ENCODE measurements around the gene PLCH1.

DNA sequence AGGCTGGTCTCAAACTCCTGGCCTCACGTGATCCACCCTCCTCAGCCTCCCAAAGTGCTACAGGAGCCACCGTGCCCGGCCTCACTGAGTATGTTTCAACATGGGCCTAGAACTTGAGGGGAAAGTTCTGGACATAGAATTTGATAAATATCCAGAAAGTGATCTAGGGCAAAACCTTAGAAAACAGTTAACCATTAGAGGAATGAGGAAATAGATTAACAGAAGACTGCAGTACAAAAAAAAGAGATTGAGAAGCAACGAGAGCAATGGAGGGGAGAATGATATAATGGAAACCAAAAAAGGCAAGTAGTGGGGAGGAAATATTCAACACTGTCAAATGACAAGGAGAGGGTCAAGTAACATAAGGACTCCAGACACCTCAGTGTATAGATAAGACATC is 191.5 kb downstream of the PLCH1 start:
- TF ChIP-seq ZC3H10 (CRISPR knock-in tag; IDR thresholded peaks at IDR 0.05) = no peak
- TF ChIP-seq, protein P1, sequence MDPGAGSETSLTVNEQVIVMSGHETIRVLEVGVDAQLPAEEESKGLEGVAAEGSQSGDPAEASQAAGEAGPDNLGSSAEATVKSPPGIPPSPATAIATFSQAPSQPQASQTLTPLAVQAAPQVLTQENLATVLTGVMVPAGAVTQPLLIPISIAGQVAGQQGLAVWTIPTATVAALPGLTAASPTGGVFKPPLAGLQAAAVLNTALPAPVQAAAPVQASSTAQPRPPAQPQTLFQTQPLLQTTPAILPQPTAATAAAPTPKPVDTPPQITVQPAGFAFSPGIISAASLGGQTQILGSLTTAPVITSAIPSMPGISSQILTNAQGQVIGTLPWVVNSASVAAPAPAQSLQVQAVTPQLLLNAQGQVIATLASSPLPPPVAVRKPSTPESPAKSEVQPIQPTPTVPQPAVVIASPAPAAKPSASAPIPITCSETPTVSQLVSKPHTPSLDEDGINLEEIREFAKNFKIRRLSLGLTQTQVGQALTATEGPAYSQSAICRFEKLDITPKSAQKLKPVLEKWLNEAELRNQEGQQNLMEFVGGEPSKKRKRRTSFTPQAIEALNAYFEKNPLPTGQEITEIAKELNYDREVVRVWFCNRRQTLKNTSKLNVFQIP (CRISPR knock-in tag; IDR thresholded peaks at IDR 0.05; ENCODE audit: borderline replicate concordance, low read depth) = no peak
- TF ChIP-seq RARB (CRISPR knock-in tag; IDR thresholded peaks at IDR 0.05) = no peak
- no peak for TF ChIP-seq BACH2 (CRISPR knock-in tag; IDR thresholded peaks at IDR 0.05; ENCODE audit: borderline replicate concordance)
- TF ChIP-seq, protein P2, sequence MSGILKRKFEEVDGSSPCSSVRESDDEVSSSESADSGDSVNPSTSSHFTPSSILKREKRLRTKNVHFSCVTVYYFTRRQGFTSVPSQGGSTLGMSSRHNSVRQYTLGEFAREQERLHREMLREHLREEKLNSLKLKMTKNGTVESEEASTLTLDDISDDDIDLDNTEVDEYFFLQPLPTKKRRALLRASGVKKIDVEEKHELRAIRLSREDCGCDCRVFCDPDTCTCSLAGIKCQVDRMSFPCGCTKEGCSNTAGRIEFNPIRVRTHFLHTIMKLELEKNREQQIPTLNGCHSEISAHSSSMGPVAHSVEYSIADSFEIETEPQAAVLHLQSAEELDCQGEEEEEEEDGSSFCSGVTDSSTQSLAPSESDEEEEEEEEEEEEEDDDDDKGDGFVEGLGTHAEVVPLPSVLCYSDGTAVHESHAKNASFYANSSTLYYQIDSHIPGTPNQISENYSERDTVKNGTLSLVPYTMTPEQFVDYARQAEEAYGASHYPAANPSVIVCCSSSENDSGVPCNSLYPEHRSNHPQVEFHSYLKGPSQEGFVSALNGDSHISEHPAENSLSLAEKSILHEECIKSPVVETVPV (CRISPR knock-in tag; IDR thresholded peaks at IDR 0.05) = no peak
- no peak for TF ChIP-seq ZFP3 (CRISPR knock-in tag; IDR thresholded peaks at IDR 0.05)
- no peak for TF ChIP-seq TCF4 (CRISPR knock-in tag; IDR thresholded peaks at IDR 0.05; ENCODE audit: borderline replicate concordance)
- TF ChIP-seq, protein P3, sequence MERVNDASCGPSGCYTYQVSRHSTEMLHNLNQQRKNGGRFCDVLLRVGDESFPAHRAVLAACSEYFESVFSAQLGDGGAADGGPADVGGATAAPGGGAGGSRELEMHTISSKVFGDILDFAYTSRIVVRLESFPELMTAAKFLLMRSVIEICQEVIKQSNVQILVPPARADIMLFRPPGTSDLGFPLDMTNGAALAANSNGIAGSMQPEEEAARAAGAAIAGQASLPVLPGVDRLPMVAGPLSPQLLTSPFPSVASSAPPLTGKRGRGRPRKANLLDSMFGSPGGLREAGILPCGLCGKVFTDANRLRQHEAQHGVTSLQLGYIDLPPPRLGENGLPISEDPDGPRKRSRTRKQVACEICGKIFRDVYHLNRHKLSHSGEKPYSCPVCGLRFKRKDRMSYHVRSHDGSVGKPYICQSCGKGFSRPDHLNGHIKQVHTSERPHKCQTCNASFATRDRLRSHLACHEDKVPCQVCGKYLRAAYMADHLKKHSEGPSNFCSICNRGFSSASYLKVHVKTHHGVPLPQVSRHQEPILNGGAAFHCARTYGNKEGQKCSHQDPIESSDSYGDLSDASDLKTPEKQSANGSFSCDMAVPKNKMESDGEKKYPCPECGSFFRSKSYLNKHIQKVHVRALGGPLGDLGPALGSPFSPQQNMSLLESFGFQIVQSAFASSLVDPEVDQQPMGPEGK (CRISPR knock-in tag; IDR thresholded peaks at IDR 0.05; ENCODE audit: borderline replicate concordance) = no peak
- no peak for TF ChIP-seq ZFP30 (CRISPR knock-in tag; IDR thresholded peaks at IDR 0.05)
- TF ChIP-seq ARNTL (CRISPR knock-in tag; IDR thresholded peaks at IDR 0.05; ENCODE audit: borderline replicate concordance, low read depth) = no peak
- TF ChIP-seq ISL1 (CRISPR knock-in tag; IDR thresholded peaks at IDR 0.05) = no peak
- TF ChIP-seq ZNF565 (CRISPR knock-in tag; conservative IDR thresholded peaks at IDR 0.05; ENCODE audit: low read depth) = no peak
- TF ChIP-seq, protein P4, sequence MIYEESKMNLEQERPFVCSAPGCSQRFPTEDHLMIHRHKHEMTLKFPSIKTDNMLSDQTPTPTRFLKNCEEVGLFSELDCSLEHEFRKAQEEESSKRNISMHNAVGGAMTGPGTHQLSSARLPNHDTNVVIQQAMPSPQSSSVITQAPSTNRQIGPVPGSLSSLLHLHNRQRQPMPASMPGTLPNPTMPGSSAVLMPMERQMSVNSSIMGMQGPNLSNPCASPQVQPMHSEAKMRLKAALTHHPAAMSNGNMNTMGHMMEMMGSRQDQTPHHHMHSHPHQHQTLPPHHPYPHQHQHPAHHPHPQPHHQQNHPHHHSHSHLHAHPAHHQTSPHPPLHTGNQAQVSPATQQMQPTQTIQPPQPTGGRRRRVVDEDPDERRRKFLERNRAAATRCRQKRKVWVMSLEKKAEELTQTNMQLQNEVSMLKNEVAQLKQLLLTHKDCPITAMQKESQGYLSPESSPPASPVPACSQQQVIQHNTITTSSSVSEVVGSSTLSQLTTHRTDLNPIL (CRISPR knock-in tag; IDR thresholded peaks at IDR 0.05; ENCODE audit: low read depth) = no peak
